ENCODE results near the gene CAPN13.

CAPN13 gene

GRCh38 chr2:30807249-30807648, at the start of gene CAPN13:
Gene CAPN13, minus strand, starts transcription at chr2:30807446. Its CDS starts 20,121 bp downstream, at chr2:30787325.
- no peak for FAIRE-seq

- FAIRE-seq = no peak
These were observed 40.6 kb upstream of the CAPN13 start for GRCh38 chr2:30847841-30848240.

DNA sequence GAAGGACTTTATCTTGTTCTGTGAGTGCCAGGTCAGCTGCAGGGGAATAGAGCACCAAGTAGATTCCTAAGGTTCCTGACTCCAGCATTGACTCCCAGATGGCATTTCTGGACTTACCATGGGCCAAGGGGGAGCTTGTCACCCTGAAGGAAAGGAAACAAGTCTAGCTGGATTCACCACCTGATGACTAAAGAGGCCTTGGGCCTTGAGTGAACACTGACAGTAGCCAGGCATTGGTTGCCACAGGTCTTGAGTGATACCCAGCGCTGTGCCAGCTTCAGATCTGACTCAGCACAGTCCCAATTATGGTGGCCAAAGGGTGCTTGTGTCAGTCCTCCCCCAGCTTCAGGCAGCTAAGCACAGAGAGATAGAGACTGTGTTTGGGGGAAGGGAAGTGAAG, 40.1 kb upstream of the CAPN13 start:
- no peak for FAIRE-seq

DNA sequence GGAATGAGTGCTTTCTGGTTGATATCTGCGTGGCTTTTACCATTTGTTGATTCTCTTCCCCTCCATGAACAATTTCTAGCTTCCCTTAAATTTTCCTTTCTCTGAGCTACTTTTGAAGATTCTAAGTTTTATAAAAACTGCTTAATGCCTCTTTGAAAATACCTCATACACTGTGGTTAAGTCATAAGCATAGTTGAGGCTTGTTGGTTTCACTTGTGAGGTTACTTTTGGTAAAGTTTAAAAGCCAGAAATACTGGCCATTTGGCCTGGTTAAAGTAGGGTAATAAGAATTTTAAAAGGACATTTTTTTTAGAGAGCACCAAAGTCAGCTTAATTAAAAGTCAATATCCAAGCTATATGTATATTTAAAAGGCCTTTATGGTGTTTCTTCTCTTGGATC, 21.3 kb upstream of the CAPN13 start:
- FAIRE-seq = no peak

DNA sequence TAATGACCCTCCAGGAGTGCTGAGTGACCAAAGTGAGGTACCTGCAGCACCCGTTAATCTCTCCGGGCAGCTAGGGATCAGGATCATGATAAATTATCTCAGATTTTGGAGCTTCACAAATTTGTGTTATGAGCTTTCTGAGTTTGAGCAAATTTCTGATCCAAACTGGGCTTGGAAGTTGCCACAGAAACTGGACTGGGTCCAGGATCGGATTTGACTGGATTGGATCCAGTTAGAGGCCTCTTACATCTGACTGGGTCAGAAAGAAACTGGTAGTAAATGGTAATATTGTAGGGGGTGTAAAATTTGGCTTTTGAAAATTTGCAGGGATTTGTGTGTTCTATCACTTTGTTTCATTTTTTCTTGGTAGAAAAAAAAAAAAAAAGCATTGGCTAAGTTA, 19.7 kb upstream of the CAPN13 start:
- no peak for FAIRE-seq

- FAIRE-seq = no peak
These were observed 19.2 kb upstream of the CAPN13 start for GRCh38 chr2:30826481-30826880.

DNA sequence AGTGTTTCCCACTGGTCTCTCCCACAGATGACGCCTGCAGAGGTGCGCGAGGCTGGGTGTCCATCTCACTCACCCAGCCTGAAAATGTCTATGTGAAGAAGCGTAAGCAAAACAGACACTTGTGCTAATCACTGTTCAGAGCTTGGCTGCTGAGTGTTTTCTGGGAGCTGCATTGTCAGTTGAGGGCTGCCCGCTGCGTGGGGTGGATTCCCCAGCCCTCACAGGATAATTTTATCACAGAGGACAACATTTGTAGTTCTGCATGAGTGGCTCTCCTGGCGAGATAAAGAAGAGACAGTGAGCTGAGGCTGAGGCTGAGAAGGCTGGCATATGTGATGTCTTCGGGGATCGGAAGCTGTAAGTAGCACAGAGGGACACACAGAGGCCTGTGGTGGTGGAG, 16.2 kb upstream of the CAPN13 start:
- FAIRE-seq = no peak

DNA sequence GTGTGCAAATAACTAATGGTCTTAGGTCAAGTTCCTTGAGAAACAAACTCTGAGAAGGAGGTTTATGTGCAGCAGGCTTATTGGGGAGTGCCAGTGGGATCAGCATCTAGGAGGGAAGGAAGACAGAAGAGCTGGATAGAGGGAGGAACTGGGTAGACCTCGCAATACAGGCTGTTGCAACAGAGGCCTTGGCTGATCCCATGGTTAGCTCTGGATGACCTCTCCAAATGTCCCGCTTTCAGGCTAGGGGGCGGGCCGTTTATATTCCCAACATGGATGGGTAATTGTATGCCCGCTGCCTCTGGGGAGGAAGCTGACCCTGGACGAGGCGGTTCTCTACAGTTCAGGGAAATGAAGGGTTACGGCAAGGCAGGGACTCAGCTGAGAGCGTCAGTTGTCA, 14.7 kb upstream of the CAPN13 start:
- FAIRE-seq = no peak

- FAIRE-seq = no peak
These were observed 13.3 kb upstream of the CAPN13 start for GRCh38 chr2:30820381-30821055.

- FAIRE-seq = no peak
These were observed 2.7 kb upstream of the CAPN13 start for GRCh38 chr2:30809938-30810337.

DNA sequence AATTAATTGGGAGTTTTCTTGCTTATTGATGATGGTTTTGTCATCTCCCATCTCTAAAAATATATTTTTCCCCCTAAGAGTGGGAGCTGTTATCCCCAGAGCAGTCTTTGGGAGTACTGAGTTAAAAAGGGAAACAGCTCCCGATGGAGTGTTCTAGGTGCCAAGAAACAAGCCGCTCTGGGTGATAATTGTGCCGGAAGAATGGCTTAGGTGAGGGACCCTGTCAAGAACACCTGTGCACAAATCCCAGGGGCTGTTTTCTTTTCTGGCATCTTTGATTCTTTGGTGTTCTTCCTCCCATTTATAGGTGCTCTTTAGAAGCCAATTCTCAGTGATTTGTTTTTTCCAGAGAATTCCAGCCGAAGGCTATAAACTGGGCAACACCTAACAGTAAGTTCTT, 1.4 kb upstream of the CAPN13 start:
- no peak for FAIRE-seq

DNA sequence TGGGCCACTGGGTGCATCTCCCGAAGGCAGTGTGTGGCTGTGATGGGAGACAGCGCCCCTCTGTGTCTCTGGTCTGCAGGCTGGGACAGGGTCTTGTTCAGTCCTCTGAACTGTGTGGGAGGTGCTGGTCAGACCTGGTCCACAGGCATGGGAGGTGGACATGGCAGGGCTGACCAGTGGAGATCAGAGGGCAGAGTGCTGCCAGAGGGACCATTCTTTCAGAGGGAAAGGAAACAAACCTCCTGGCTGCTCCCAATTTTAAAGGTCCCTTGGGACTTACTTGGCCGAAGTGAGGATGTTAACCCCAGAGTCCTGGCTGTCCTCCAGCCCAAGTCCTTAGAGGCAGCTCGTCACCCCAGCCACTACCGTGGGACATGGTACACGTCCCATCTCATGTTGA, 4.0 kb downstream of the CAPN13 start:
- FAIRE-seq = no peak

GRCh38 chr2:30802611-30803010, 4.6 kb downstream of the CAPN13 start:
- FAIRE-seq = no peak

GRCh38 chr2:30801821-30802455, 5.3 kb downstream of the CAPN13 start:
- no peak for FAIRE-seq

- no peak for FAIRE-seq
These were observed 7.1 kb downstream of the CAPN13 start for GRCh38 chr2:30800159-30800558.

DNA sequence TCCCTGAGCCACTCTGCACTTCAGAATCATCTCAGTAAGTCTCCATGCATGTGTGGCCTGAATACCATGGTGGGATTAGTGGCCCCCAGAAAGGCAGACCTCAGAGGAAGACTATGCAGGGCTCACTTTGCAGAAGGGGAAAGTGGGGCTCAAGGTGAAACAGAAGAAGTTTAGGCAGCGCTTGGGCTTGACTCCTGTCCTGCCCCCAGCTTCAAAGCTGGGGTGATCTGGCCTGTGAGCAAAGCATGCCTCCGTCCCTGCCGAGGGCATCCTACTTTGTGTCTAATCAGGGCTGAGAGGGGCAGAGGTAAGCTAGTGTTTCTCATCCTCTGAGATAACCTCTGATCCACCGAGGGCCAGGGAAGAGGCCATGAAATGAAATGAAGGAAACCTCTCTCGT, 7.9 kb downstream of the CAPN13 start:
- no peak for FAIRE-seq

DNA sequence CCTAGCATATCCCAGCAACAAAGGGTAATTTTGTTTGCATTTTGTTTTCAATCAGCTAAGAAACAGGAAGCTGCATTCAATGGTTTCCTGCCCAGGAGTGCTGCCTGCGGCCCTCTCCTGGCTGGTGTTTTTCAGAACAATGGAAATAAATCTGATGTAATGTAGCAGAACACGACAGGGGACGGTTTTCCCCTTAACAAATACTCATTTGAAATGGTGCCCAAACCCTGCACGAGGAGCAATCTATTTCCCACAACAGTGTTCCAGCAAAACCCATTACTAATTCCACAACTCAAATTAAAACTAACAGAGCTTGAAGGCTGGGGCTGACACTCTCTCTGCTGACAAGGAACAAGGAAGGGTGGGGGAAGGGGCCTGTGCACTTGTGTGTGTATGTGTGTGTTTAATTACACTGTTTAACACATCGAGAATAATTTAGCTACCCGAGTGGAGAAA, 8.7 kb downstream of the CAPN13 start:
- no peak for FAIRE-seq

- no peak for FAIRE-seq
These were observed 9.7 kb downstream of the CAPN13 start for GRCh38 chr2:30797381-30798015.

DNA sequence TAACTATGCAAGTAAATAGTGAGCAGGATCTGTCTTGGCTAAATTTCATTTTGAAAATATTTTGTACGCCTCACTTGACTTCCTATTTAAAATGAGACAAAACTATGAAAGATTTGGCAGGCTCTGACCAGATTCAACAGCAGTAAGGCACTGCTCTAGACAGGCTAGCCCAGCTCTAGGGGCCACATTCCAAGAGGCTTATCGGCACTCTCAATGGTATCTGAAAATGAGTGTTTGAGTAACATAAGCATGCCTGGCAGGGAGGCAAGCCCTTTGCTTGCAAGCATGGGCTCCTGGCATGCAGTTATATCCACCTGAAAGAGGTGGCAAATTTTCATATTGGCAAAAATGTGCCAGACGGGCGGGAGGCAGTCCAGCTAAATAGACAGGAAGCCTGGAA, 10.5 kb downstream of the CAPN13 start:
- no peak for FAIRE-seq

DNA sequence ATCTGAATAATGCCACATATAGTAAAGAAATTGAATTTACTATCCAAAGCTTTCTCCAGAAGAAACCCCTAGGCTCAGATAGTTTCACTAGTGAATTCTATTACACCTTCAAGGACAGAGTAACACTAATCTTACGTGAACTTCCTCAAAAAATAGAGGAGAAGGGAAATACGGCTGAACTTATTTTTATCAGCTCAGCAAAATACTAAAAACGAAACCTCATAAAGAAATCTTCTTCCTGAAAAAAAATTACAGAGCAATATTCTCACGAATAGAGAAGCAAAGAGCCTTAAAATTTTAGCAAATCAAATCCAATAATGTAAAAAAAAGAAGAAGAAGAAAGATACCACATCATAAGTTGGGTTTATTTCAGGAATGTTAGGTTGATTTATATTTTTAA, 14.7 kb downstream of the CAPN13 start:
- no peak for FAIRE-seq

- FAIRE-seq = no peak
These were observed 16.4 kb downstream of the CAPN13 start for GRCh38 chr2:30790879-30791278.

- FAIRE-seq = no peak
These were observed 17.5 kb downstream of the CAPN13 start for GRCh38 chr2:30789670-30790210.

DNA sequence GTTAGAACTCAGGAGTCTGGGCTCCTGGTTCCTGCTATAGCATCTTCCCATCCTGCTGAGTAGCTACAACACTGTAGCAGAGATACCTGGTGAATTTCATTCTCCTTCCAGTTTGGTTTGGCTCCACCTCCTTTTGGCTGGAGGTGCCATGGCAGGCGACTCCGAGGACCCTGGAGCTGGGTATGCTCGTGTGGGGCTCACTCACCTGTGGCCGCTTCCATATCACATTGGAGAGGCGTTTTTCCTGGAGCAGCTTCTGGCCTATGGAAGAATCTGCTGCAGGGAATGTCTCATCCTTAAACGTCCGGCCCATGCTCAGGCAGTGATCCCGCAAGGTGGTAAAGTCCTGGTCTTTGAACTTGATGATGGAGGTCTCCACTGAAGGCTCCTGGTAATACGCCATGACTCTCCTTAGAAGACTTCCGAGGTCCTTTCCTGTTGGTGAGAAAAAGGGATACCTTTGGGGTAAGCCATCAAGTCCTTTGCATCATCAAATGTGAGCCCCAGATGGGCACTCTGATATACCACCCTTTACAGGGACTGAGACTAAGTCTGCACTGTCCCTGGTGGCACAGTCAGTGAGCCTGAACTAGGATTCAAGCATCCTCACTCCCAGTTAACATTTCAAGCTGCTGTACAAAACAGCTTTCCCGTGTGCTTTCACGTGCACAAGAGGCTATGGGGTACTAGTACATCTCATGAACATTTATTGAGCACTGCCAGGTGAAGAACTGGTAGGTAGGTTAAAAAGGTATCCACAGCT, 20.1 kb downstream of the CAPN13 start:
- no peak for FAIRE-seq

Data from TTC549 (cell line).